Measurements from ENCODE around the gene BHMT2.

The BHMT2 gene

GRCh38 chr5:79069488-79070349 lies at the start of gene BHMT2, which contains the start of gene DMGDH:
BHMT2 (plus strand) TSS chr5:79069767; CDS start chr5:79069783, 16 bp downstream.
DMGDH (minus strand) TSS chr5:79069674; CDS start chr5:79069620, 54 bp downstream.
- DNase-seq (ENCODE audit: low spot score) = no peak

DNA sequence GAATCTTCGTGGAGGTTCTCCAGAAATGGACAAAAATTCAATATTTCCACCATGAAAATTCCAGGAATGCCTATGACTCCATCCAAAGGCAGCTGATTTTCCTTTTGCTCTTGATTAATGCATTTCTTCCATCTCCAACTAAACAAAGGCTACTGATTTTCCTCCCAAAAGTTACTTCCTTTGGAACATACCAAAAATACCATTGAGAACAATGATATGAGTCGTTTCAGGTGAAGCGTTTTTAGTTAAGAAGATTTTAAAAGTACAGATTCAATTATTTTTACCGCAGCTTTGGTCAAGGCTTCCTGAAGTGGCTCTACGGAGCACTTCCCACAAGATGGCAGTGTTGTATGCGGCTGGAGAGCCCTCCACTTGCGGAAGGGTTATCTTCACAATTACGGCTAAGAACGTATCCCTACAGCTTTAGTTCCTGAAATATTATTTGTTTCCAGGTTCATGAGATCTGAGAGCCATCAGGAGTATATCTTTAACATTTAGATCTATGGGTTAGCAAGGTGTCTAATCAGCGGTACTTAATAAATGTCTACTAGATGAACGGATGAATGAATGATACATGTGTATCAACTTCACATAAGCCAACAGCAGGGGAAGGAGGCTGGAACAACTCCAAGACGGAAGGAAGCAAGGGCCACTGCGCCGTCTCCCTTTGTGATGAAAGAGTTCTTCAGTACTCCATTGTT lies 48.6 kb upstream of the BHMT2 start:
- DNase-seq (ENCODE audit: low spot score) = peak; percentile 45

DNA sequence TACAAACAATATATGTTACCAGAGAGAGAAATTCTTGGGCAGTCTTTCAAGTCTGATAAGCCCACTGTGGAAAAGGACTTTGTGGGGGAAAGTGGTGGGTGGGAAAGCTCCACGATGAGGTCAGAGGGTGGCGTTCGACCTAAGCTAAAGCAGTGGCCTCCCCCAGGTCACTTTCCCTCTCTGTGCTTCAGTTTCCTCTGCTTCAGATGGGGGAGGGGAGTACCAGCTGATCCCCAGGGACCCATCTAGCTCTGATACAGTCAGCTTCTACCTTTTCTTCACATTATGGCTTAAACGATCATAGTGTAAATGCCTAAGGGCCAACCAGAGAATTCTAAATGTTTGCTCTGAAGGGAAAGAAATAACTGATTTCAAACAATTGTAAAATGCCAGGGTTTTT lies 47.8 kb upstream of the BHMT2 start:
- DNase-seq (ENCODE audit: low spot score) = no peak

DNA sequence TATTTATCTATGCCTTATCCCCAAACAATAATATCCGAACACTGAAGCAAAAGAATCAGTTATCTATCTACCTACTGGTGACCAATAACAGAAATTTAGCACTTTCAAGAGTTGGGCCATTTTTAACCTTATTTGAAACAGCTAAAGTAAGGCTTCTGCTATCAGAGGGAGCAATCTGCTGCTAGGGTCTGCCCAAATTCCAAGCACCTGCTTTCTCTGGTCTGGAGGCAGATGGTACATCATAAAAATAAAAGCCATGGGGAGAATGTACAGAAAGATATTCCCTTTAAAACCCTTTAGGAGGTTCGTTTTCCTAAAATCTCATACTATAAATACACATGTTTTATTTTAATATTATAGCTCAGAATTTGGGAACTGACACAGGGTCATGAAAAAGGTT lies 46.8 kb upstream of the BHMT2 start:
- no peak for DNase-seq (ENCODE audit: low spot score)

GRCh38 chr5:79023348-79023747 lies 46.2 kb upstream of the BHMT2 start:
- no peak for DNase-seq (ENCODE audit: low spot score)

DNA sequence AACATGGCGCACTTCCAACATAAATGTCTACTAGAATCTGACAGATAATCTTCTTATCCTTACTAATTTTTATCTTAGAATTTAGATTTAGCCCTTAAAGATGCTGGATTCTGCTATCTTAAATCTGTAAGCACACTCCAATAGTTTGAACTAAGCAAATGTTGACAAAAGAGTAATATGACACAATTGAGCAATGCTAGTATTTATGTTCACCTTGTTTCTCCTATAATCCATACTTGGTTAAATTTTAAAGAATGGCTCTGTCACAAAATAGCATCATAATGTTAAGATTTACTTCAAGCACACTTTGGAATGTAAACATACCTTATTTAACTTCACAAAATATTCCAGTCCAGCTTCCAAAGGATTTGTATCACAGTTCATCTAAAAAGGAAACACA lies 45.6 kb upstream of the BHMT2 start:
- no peak for DNase-seq (ENCODE audit: low spot score)

- DNase-seq (ENCODE audit: low spot score) = peak; percentile 68
Observed at GRCh38 chr5:79025054-79025472, 44.5 kb upstream of the BHMT2 start.

DNA sequence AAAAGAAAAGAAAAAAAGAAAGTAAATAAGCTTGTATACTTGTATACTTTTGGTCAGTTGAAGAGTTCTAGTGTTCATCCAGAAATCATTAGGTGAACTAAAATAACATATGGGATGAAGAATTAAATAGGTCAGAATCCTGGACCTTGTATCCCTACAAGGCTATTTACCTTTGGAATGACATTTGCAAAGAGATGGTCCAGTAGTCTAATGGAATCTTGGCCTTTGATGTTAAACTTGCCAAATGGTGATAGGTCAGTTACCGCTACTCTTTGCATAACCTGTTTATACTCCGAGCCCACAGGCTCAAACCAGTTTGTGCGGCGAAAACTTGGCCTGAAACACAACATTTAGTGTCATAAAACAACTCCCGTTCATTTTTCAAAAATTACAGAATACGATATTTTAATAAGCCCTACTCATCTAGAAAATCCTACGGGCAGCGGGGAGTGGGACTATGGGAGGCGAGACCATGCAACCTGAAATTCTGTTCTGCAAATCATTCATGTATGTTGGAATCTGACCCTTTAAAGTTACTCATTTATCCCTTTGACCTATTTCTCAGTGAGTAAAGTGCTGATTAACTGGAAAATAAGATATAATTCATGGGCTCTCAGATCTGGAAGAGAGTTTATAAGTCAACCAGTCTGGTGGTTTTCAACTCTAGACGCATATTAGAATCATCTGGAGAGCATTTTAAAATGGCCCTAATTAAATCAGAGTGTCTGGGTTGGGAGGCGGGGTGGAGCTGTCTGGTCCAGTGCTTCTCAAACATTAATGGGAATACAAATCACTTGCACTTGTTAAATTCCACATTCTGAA lies 38.7 kb upstream of the BHMT2 start:
- DNase-seq (ENCODE audit: low spot score) = no peak

DNA sequence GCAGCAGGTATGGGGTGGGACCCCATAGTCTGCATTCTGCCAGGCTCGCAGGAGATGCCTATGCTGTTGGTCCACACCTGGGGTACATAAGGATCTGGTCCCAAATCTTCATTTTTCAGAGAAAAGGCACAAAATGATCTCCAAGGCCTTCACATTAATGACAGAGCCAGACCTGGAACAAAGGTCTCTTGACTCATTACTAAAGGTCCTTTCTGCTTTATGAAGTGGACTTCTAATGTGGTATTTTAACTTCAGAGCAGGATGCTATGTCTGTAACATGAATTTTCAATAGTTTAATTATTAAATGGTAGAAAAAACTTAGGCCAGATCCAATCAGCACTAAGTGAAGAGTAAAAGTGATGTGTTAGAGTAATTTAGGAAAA lies 38.1 kb upstream of the BHMT2 start:
- DNase-seq (ENCODE audit: low spot score) = no peak

DNA sequence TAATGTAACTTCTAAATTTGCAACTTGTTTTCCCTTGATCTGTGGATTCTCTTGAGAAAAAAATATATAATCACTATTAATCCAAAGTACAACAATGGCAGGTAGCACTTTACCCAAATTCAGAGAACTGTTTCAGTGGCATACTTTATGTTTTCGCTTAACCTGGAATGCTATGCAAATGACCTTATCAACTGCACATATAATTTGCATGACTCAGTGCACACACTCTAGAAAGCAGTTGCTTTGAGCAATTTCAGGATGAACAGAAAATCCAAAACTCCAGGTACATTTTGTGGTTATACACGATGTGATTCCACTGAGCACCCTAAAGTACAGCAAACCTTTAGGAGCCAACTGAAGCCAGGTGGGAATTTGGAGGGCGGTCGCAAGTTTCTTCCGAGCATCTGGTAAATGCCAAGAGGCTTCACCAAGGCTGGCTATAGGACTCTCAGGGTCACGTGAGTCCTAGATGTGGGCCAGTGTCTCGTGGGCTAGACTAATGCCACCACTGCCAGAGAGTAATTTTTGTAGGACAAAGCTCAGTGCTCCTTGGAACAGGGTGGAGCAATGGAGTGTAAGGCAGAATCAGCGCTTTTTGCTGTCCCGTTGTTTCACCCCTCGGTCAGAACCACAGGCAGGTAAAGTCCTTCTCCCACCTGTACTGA lies 37.4 kb upstream of the BHMT2 start:
- DNase-seq (ENCODE audit: low spot score) = no peak

- DNase-seq (ENCODE audit: low spot score) = no peak
Observed at GRCh38 chr5:79032782-79033181, 36.8 kb upstream of the BHMT2 start.

DNA sequence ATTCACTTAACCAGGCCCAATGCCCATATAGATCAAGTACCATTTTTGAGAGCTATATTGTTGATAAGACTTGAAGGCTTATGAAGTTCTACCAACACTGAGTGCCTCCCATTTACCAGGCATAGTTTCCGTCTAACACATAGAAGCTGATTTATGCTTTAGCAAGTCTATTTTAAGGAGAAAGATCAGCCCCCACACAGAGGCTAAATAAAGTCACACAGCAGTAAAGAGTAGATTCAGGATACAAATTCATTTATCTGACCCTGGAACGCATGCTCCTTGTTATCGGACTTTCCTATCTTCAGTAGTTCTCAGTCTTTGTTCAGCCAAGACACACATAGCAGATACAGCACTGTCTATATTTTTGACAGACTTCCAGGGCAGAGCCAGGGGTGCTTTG lies 34.3 kb upstream of the BHMT2 start:
- DNase-seq (ENCODE audit: low spot score) = no peak

DNA sequence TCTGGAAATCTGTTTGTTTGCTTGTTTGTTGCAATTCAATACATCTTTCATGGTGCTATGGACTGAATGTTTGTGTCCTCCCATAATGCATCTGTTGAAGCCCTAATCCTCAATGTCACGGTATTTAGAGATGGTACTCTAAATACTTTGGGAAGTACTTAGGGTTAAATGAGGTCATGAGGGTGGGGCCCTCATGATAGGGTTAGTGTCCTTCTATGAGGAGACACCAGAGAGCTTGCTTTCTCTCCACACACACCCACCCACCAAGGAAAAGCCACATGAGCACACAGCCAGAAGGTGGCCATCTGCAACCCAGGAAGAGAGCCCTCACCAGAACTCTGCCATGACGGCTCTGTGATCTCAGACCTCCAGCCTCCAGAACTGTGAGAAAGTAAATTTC lies 32.8 kb upstream of the BHMT2 start:
- no peak for DNase-seq (ENCODE audit: low spot score)

GRCh38 chr5:79042188-79042587 lies 27.4 kb upstream of the BHMT2 start:
- DNase-seq (ENCODE audit: low spot score) = no peak

- no peak for DNase-seq (ENCODE audit: low spot score)
Observed at GRCh38 chr5:79047199-79047598, 22.4 kb upstream of the BHMT2 start.

GRCh38 chr5:79048437-79048836 lies 21.1 kb upstream of the BHMT2 start:
- no peak for DNase-seq (ENCODE audit: low spot score)

DNA sequence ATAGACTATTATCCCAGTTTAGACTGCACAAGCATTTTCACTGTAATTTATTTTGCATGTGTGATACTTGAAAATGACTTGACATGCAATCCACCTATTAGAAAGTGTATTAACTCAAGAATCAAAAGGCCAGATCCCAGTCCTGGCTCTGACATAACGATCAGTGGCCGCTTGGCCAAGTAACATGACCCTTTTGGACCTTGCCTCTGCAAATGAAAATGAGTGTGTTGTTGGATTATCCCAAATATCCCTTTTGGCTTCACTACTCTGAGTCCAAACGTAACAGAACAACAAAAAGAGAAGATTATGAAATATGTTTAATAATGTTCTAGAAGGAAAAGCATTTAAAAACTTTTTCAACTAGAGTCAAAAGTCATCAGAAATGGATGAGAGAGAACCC lies 19.1 kb upstream of the BHMT2 start:
- no peak for DNase-seq (ENCODE audit: low spot score)

DNA sequence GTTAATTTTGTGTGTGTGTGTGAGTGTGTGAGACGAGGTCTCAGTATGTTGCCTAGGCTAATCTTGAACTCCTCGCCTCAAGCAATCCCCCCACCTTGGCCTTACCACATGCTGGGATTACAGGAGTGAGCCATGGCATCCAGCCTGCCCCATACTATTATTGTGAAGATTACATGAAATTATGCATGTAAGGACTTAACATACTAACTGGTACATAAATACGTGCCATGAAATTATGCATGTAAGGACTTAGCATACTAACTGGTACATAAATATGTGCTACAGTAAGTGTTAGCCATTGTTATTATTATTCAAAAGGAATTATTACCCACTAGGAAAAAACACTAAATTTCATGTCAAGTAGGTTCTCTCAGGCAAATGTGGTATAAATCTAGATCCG lies 16.2 kb upstream of the BHMT2 start:
- no peak for DNase-seq (ENCODE audit: low spot score)

DNA sequence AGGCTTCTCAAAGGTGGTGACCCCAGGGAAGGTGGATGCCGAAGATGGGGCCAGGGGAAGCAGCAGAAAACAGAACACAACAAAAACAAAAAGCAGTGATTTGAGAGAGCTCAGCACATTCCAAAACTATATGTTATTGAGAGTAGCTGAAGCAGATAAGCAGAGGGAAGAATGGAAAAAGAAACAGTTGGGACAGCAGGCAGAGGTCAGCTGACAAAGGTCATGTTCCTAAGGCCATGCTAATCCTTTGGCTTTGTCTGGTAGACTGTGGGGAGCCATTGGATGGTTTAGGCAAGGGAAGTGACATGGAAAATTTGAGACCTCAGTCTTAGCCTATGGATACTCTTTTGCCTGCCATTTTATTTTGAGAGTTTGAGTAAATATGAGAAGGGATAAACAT lies 14.6 kb upstream of the BHMT2 start:
- DNase-seq (ENCODE audit: low spot score) = no peak

DNA sequence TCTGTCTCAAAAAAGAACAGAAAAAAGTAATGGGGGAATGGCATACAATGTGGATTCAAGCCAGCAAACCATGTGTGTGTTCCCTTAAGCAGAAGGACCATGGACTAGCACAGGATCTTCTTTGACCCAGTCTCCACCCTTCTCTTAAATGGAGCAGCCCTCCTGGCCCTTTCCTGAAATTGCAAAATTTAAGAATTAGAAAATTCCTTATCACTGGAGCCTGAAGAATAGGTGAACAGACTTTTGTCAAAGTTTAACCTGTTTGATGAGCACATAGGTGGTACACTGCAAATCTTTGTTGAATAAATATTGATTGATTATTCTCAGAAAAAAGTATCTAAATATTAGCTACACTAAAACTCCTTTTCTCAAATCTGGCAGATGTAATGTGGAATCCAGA lies 12.7 kb upstream of the BHMT2 start:
- no peak for DNase-seq (ENCODE audit: low spot score)

DNA sequence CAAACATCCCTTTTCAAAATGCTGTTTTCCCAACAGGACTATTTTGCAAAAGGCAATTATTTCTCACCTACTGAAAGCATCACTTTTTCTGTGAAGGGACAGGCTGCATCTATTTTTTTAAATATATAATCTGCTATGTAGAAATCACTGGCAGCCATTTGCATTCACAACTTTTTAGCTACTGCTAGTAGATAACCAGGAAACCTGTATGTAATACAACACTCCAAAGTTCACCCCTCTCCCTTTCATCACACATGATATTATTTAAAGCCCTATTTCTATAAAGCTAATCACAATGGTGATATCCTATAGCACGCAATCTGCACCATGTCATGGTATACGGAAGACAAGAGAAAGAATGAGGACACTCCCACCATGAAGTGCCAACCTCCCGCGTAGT lies 9.9 kb upstream of the BHMT2 start:
- DNase-seq (ENCODE audit: low spot score) = no peak

GRCh38 chr5:79062436-79062835 lies 7.1 kb upstream of the BHMT2 start:
- no peak for DNase-seq (ENCODE audit: low spot score)

All from NAMALWA (cell line).